Panc1 (cell line): ENCODE measurements around the gene ITGB6.

Experiments used
- CTCF ChIP-seq: fragments of 450-650 bp; IDR thresholded peaks from 2 replicates; pipeline ENCODE4 v1.5.1; 2017; ENCODE audit warnings: mild to moderate bottlenecking
- POLR2AphosphoS5 ChIP-seq: IDR thresholded peaks from 2 replicates; pipeline ENCODE4 v1.6.1; 2012; ENCODE audit warnings: mild to moderate bottlenecking, low read depth, low read length, moderate library complexity
- REST ChIP-seq, 2 experiments: IDR thresholded peaks; 2 replicates each; pipeline ENCODE4 v1.6.1; 2011 to 2012; ENCODE audit warnings: low read depth in 2 of 2, control low read depth in 1 of 2, low read length in 1 of 2, mild to moderate bottlenecking in 1 of 2, moderate library complexity in 1 of 2; ENCODE audit not compliant: insufficient read depth in 1 of 2
- TCF7L2 ChIP-seq: IDR thresholded peaks from 2 replicates; pipeline ENCODE4 v1.6.1; 2011; ENCODE audit warnings: mild to moderate bottlenecking, low read depth, low read length, inconsistent platforms

- TF ChIP-seq CTCF (no peak), POLR2AphosphoS5 (no peak), REST (IDR thresholded peaks at IDR 0.05; ENCODE audit: insufficient read depth in 1 of 2, low read depth in 2 of 2, low read length in 1 of 2) (no peak), TCF7L2 (no peak)
Measured at GRCh38 chr2:160213511-160213910, 13.4 kb upstream of the ITGB6 start.
